GM21576 (cell line): ENCODE data around the gene STRN.
"Not testable (repeated sequence)": the region's sequence is repeated elsewhere in the genome, so short reads cannot be mapped to it uniquely, and the experiment has no call there.

Experiments
- ATAC-seq: cut with Tn5 transposase; IDR thresholded peaks from one replicate; pipeline ENCODE4 v1.9.1; 2021; ENCODE audit warnings: mild to moderate bottlenecking, moderate library complexity; ENCODE audit not compliant: unreplicated experiment

STRN gene

DNA sequence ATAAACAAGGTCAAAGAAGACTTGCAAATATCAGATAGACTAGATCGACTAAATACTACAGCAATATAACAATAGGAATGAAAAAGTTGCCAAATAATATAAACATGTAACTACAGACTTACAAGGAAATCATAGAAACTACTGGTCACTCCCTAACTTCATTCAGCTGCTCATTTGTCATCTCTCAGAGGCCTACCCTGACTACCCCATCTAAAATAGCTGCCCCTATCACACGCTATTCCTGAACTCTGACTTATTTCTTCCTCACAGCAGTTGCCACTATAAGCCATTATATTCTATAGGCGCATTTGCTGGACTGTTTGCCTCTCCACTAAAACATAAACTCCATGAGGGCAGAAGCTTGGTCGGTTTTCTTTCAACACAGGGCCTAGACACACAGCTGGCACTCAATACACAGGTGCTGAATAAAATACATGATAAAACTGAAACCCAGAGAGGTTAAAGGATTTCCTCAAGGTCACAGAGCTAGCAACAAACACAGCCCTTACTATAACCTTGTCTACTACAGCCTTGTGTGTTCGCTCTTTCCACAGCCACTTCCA is 1.8 kb downstream of the STRN start:
- ATAC-seq: no peak

DNA sequence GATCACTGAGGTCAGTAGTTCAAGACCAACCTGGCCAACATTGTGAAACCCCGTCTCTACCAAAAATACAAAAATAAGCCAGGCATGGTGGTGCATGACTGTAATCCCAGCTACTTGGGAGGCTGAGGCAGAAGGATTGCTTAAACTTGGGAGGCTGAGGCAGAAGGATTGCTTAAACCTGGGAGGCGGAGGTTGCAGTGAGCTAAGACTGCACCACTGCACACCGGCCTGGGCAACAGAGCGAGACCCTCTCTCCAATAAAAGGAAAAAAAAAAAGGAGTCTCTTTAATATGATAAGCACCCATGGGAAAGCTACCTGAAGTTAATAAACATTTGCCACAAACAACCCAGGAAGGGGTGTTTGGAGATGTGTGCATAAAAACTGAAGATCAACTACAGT is 2.6 kb downstream of the STRN start:
- no peak for ATAC-seq

DNA sequence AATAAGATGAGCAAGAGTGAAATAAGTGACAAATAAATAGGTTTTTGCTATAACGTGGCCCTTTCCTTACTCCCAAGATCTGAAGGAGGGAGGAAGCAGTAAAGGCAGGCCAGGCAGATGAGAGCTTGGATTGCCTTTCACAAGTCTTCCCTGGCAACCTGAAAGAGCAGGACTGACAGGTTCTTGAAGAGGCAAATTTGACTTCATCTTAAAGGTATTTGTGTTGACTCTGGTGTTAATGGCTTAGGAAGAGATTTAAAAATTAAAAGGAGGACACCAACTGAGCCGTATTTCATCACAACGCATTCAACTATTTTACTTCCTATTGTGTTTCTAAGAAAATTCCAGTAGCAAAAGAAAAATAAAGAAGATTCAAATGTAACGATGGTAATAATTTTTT is 3.2 kb downstream of the STRN start:
- ATAC-seq: no peak

DNA sequence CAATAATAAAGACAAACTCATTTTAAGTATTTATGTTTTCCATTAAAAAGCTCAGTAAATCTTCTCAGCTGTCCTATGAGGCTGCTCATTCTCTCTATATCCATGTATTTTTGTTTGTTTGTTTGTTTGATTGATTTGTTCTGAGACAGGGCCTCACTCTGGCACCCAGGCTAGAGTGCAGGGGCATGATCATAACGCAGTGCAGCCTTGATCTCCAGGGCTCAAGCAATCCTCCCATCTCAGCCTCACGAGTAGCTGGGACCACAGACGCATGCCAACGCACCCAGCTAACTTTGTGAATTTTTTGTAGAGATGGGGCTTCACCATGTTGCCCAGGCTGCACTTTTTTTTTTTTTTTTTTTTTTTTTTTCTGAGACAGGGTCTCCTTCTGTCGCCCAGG is 5.6 kb downstream of the STRN start:
- ATAC-seq: no peak

DNA sequence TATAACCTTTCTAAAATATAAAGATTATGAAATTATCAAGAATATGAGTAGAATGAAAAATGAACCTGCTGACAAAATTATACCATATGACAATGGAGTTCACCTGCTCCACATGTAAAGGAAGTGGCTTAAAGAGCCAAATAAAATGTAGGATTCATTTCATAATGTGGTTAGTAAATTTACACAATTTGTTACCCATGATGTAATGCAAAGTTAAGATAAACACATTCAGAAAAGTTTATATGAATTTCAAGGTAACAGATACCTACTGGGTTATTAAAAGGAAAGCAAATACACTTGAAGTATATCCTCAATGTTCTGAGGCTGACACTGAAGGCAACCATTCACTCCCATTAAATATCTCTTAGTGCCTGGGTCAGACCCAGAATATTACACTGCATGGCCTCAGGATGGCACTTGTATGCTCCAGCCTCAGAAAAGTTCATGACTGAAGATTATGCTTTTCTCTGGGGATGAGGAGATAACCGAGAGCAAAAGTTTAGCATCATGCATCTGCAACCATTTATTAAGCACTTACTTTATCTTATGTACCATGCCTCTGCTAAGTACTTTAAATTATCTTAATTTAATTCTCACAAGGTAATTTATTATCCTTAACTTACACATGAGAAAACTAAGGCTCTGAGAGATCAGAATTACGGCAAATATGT is 6.2 kb downstream of the STRN start:
- ATAC-seq: no peak

DNA sequence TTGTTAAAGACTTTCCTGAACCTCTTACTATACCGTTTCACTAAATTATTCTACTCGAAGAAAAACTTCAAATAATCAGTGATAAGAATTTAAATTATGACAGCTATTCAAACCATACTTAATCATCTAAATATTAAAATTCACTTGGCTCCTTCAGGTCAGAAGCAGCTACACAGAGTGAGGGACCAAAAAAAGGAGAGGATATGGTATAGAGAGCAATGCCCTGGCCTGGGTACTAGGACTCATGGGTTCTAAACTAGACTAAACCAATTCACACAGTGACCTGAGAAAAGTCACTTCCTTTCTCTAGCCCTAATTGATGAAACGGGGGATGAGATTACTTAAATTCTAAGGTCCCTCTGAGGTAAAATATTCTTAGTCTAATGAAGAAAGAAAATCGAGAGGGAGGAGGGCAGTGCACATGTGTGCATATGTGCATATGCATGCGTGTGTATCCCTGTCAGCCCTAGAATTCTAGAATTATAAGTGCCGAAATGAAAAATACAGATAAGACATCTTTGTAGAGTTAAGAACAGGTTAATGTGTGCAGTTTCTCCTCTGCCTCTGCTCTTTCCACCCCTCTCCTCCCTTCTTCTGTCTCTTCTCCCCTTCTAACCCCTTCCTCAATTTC is 11.2 kb downstream of the STRN start:
- no peak for ATAC-seq

DNA sequence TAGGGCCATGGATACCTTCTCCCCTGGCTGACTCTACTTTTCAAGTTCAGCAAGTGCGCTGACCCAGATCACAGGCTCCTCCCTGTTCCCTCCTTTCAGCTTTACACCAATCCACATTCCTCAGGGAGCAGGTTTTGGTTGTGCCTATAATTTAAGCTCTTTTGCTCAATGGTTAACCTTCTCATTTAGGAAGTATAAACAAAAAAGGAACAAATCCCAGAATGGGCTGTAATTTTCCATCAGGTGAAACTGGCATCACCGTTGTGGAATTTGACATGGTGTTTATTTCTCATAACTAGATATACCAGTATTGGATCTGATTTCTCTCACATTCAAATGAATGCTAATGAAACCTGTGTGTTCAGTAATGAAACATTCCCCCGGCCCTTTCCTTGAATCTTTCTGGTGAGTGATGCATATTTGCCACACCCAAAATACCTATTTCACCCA is 13.6 kb downstream of the STRN start:
- ATAC-seq: no peak

DNA sequence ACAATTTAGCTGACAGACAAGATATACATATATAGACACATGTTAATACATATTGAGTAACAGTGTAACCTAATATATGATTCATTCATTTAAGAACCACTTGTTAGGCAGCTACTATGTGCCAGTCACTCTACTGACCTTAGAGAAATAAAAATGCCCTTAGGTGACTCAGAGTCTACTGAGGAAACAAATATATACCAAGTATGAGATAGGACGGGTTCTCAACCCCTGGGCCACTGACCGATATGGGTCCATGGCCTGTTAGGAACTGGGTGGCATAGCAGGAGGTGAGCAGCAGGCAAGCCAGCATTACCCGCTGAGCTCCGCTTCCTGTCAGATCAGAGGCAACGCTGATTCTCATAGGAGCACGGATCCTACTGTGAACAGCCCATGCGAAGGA is 14.8 kb downstream of the STRN start:
- no peak for ATAC-seq

DNA sequence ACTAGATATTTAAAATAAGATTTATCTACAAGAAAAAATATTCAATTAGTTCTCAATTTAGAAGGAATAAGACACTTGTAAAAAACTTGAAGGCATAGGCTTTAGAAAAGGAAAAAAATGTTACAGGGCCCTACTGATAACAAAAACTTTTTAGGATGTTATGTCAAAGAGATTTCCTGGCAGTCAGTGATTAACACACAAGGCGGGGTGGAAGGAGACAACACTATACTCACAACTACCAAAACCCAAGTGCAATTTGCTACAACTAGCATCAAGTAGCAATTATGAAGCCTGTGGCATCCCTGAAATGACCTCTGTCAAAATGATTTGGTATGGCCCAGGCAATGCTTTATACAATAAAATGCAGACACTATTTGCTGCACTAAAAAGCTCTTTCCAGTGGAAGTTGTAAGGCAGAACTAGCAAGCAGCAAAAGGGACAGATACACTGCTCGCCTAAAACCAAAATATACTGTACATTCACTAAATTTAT is 15.3 kb downstream of the STRN start:
- ATAC-seq: no peak

DNA sequence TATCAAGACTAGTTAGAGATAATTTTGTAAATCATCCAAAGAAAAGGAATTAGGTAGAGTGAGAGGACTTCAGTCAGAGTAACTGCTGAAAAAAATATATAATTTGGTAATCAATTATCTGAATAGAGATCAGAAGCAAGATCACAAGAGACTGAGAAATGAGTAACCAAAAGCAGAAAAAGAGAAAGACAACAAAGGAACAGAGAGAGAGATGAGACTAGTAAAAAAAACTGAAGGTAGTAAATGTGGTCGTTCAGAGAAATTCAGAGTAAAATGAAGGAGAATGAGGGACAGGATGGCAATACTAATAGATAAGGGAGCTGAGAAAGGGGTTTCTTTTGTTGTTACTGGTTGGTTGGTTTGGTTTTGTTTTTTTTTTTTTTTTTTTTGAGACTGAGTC is 16.5 kb downstream of the STRN start:
- no peak for ATAC-seq

DNA sequence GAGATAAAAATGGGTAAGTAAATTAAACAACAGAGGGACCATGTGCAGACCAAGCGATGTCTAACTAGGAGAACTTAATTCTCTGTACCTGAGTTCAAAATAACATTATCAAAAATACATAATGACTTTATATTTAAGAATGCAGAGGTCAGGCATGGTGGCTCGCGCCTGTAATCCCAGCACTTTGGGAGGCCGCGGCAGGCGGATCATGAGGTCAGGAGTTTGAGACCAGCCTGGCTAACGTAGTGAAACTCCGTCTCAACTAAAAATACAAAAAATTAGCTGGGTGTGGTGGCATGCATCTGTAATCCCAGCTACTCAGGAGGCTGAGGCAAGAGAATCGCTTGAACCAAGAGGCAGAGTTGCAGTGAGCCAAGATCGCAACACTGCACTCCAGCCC is 21.1 kb downstream of the STRN start:
- not testable (repeated sequence) for ATAC-seq

DNA sequence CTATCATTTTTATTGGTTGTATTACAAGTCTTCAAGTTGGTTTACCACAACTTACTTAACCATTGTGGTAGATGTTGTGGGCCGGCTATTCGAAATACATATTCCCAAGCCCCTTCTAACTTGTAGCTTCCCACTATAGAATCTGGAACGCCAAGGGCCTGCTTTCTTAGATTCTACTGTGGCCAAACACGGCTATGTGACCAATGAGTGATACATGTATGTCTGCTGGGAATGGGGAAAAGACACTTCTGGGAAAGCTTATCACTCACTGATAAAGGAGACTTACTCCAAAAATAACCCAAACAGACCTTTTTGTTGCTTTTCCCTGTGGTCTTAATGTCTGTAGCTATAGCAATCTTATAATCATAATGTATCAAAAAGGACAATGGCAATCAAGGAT is 24.5 kb downstream of the STRN start:
- no peak for ATAC-seq

DNA sequence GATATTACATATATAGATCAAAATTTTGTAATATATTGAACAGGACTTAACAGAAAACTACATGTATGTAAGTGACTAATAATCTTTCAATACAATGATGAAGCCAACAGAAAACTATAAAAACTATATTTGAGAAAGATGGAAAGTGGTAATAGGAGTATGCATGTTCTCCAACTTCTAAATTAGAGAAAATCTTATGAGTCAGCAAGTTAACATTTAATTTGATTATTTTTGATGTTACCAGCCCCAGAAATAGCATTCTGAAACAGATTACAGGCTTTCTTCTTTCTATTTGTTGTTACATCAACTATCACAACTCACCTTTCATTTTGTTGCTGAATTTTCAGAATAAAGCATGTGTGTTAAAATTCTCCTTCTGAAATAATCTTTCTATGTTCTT is 29.8 kb downstream of the STRN start:
- not testable (repeated sequence) for ATAC-seq

DNA sequence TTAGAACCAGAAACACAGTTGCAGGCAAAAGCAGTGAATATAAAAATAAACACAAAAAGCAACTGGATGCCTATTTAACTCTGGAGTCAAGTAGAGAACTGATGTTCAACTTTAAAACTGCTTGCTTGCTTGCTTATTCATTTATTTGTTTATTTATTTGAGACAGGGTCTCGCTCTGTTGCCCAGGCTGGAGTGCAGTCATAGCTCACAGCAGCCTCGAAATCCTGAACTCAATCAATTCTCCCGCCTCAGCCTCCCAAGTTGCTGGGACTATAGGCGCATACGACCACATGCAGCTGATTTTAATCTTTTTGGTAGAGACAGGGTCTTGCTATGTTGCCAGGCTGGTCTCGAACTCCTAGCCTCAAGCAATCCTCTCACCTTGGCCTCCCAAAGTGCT is 34.6 kb downstream of the STRN start:
- ATAC-seq: not testable (repeated sequence)

DNA sequence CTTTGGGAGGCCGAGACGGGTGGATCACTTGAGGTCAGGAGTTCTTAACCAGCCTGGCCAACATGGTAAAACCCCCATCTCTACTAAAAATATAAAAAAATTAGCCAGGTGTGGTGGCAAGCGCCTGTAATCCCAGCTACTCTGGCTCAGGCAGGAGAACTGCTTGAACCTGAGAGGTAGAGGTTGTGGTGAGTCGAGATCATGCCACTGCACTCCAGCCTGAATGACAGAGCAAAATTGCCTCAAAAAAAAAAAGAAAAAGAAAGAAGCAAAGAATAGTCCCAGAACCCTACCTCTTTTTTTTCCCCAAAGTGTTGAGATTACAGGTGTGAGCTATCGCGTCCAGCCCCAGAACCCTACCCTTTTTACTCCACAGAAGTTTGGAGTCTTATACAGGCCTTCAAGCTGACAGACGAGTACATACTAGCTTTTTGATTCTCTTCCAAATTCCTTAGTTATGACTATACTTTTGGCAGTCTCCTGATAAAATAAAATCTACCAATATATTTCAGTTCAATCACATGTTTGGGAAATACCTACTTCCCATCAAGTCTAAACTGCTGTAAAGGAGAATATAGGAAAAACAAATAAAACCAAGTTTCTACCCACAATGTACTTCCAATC is 35.4 kb downstream of the STRN start:
- ATAC-seq: not testable (repeated sequence)

DNA sequence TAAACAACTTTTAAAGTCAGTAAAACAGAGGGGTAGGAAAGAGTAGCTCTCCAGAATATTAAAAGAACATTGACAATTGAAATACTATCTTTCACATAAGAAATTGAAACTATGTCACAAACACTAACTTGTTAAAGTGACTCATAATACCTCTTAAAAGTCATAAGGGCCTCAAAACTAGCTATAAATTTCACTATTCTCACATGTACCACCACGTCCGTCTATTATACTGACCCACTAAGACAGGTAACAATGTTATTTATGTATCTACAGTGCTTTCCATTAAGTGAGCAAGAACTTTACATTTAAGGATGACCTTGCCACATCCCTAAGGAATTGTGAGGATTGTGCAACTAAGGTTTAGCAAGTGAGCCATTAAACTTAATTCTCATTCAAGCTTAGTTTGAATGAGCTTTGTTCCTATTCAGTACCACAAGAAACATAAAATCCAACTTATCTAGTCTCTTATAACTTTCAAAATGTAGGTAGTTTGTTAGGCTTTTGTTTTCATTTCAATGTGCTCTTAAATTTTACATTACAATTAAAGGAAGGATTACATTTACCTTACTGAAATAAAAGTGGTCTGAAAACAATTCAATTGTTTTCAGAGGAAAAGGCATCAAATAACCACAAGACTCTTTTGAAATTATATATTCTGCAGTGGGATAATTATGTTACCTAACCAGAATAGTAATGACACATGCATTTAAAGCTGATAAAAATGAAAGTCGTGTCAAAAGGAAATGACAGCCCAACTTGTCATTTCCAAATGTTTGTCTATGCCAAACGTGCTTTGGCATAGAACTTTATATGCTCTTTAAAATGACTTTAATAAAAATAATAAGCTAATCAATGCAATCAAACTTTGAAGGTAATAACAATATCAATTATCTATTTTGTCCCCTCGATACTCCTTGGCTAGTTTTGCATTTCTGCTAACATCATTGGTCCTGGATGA is 39.9 kb downstream of the STRN start:
- ATAC-seq: not testable (repeated sequence)

DNA sequence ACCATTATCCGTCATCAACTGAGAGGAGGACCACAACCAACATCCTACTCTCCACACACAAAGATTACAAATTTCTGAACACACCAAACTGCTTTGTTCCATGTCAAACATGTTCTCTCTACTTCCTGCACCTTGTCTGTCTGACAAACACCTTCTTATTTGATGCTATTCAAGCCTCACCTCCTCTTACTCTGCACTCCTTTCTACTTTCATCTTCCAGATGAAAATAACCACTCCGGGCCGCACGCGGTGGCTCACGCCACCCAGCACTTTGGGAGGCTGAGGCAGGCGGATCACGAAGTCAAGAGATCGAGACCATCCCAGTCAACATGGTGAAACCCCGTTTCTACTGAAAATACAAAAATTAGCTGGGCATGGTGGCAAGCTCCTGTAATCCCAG is 43.7 kb downstream of the STRN start:
- not testable (repeated sequence) for ATAC-seq

DNA sequence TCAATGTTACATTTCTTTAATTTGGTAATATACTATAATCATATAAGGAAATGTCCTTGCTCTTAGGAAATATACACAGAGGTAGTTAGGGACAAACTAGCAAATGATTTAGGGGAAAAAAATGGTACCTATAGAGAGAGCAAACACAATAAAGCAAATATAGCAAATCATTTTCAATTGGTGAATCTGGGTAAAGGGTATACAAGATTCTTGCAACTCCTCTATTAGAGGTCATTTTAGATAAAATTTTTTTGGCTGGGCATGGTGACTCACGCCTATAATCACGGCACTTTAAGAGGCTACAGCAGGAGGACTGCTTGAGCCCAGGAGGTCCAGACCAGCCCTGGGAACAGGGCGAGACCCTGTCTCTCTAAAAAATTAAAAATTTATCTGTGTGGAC is 44.4 kb downstream of the STRN start:
- ATAC-seq: no peak

DNA sequence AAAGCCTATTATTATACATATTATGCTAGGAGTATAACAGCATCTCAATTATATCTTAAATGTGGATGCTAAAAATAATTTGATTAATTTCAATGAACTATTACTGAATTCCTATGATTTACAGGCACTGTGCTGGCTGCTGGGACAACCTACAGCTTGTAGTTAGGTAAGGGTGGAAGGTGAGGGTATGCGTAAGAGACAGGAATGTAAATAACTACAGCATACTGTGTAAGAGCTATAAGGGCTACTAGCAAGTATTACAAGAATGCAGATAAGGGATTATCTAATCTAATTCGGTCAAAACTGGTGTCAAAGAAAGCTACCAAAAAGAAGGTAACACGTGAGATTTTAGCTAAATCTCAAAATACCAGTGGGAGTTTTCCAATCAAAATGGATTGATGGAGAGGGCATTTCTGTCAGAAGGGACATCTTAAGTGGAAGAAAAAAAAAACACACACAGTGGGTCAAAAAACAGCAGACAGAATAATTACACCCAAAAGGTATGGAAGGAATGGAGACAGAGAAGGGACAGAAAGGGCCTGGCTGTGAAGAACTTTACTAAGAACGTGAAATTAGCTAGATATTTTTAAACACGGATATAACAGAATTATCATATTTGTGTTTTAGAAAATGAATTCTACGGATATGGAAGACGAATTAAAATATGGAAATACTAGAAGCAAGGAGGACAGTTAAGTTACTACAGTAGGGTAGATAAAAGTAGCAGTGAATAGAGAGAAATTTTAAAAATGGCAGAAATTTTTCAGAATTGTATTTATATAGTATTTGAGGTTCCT is 47.1 kb downstream of the STRN start:
- ATAC-seq: no peak

DNA sequence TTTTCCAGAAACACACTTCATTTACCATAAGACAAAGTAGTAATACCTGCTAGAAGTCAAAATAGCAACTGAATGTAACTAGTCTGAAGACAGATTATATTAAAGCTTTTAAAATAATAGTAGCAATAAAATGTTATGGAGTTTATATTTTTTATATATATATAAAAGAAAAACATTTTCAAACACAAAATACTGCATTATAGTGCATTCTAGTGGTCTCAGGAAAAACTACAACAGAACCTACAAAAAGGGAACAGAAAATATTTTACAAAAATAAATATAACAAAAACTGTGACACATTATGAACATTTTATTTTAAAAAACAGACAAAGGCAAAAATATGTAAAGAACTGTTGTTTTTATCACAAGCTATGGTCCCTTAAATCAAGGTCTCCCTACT is 48.0 kb downstream of the STRN start:
- ATAC-seq: no peak
